Neural cell (in vitro differentiated cells): ENCODE results near the gene ABRACL.
"Not testable (repeated sequence)": the region's sequence is repeated elsewhere in the genome, so short reads cannot be mapped to it uniquely, and the experiment has no call there.

Experiments
- CTCF ChIP-seq: fragments of 450-650 bp; IDR thresholded peaks from 2 replicates; pipeline ENCODE4 v1.5.1; 2014; ENCODE audit warnings: antibody characterized with exemption, mild to moderate bottlenecking, moderate library complexity; ENCODE audit not compliant: poor library complexity, severe bottlenecking
- EP300 ChIP-seq: fragments of 450-650 bp; conservative IDR thresholded peaks from 2 replicates; pipeline ENCODE4 v1.6.1; 2014; ENCODE audit warnings: antibody characterized with exemption, mild to moderate bottlenecking, moderate library complexity; ENCODE audit not compliant: poor library complexity, severe bottlenecking
- EZH2 ChIP-seq: fragments of 200-600, 300-800 bp; shearing (Covaris generic), sonication (generic); IDR thresholded peaks from 2 replicates; pipeline ENCODE4 v1.6.1; 2014; ENCODE audit warnings: antibody characterized with exemption, low read length, borderline replicate concordance, mild to moderate bottlenecking; ENCODE audit not compliant: insufficient read depth, poor library complexity, severe bottlenecking
- POLR2AphosphoS5 ChIP-seq: IDR thresholded peaks from 2 replicates; pipeline ENCODE4 v1.6.1; 2012
- RAD21 ChIP-seq: fragments of 450-650 bp; conservative IDR thresholded peaks from 2 replicates; pipeline ENCODE4 v1.6.1; 2014; ENCODE audit warnings: antibody characterized with exemption, mild to moderate bottlenecking, moderate library complexity
- REST ChIP-seq: IDR thresholded peaks from 2 replicates; pipeline ENCODE4 v1.6.1; 2012; ENCODE audit warnings: borderline replicate concordance
- TAF1 ChIP-seq: IDR thresholded peaks from 2 replicates; pipeline ENCODE4 v1.6.1; 2012; ENCODE audit warnings: low read depth

- TF ChIP-seq REST, CTCF, POLR2AphosphoS5, TAF1, EZH2, RAD21, EP300: not testable (repeated sequence)
These were observed 3.1 kb upstream of the ABRACL start for GRCh38 chr6:139025416-139025815.
